GM21825 (cell line): ENCODE results near the gene GAN.

Experiments
- ATAC-seq: cut with Tn5 transposase; IDR thresholded peaks from one replicate; pipeline ENCODE4 v1.9.1; 2021; ENCODE audit warnings: mild to moderate bottlenecking, moderate library complexity; ENCODE audit not compliant: unreplicated experiment

The GAN gene, protein sequence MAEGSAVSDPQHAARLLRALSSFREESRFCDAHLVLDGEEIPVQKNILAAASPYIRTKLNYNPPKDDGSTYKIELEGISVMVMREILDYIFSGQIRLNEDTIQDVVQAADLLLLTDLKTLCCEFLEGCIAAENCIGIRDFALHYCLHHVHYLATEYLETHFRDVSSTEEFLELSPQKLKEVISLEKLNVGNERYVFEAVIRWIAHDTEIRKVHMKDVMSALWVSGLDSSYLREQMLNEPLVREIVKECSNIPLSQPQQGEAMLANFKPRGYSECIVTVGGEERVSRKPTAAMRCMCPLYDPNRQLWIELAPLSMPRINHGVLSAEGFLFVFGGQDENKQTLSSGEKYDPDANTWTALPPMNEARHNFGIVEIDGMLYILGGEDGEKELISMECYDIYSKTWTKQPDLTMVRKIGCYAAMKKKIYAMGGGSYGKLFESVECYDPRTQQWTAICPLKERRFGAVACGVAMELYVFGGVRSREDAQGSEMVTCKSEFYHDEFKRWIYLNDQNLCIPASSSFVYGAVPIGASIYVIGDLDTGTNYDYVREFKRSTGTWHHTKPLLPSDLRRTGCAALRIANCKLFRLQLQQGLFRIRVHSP

DNA sequence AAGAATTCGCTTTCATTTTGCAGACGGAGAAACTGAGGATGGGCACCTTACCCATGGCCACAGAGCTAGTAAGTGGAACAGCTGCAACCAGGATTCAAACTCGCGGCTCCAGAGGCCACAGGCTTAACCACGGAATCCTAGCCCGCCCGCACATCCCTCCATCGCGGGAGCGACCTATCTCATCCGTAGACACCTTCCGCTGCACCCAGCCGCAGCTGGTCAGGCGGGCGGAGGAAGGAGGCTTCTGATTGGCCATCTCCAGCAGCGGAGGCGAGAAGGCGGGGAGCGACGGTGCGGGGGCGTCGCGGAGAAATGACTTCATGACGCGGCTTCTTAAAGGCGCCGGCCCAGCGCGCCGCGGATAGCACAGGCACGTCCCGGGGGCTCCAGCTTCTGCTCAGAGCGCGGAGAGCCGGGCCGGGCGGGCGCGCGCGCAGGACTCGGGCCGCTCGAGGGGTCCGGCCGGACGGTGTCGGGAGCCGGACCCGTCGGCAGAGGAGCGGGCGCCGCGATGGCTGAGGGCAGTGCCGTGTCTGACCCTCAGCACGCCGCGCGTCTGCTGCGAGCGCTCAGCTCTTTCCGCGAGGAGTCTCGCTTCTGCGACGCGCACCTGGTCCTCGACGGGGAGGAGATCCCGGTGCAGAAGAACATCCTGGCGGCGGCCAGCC, at the start of gene GAN:
GAN (plus strand) TSS at position 360 of the 668 bp plus-strand sequence; CDS start at position 512, 152 bp downstream.
- peak; percentile 96 for ATAC-seq

DNA sequence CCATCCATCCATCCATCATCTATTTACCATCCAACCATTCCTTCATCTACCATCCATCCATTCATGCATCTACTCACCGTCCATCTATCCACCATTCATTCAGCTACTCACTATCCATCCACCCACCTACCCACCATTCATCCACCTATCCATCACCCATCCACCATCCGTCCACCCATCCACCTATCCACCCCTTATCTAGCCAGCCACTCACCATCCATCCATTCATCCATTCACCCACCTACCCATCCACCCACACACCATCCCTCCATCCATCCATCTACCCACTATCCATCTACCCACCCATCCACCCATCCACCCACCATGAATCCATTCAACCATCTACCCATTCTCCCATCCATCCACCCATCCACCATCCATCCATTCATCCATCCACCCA, 49.7 kb upstream of the GAN start:
- ATAC-seq: no peak

DNA sequence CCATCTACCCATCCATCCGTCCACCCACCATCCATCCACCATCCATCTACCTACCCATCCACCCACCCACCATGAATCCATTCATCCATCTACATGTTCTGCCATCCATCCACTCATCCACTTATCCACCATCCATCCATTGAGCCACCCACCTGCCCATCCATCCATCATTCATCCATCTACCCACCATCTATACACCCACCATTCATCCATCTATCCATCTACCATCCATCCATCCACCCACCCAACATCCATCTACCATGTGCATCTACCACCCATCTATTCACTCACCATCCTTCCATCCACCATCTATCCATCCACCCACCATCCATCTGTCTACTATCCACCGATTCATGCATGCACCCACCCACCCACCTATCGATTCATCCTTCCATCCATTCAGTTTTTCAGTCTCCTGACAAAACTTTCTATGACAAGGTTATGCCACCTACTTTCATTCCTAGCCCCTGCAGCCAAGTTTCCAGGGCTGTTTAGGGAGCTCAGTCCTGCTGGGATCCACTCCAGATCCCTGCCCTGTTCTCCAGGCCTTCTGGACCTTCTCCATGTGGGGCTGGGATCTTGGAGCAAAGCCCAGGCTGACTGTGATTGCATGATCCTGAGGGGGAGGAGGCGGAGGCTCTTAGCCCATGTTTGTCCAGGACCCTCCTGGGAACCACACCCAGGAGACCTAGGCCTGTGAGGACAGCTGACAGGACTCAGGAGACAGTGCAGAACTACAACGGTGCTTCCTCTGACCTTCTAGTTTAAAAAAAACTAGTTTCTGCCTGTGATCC, 48.9 kb upstream of the GAN start:
- ATAC-seq: no peak

DNA sequence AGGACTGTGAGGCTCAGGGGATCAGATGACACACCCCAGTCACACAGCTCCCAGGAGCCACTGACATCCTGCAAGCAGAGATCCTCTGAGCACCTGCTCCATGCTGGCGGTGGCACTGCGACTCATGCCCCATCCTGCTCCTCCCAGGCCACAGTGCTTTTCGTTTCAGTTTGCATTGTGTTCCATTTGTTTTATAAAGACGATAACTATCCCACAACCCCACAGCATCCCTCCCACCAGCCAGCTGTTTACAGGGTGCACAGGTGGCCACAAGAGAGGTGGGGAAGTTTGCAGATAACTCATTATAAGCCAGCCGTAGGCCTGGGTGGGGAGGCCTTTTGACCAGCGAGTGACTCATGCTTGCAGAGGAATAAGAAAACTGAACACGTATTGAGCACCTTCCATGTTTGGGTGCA, 48.1 kb upstream of the GAN start:
- no peak for ATAC-seq

DNA sequence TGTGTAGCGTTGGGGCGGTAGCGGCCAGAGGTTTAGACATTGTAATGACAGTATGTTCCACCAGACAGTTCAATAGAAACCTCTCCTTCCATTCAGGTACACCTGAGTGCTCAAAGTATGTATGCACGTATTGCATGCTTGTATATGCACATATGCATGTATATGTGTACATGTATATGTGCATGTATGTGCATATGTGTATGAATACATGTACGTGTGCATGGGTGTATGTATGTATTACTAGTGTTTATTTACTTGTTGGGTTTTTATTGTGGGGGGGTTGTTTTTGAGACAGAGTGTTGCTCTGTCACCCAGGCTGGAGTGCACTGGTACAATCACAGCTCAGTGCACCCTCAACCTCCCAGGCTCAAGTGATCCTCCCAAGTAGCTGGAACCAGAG, 46.3 kb upstream of the GAN start:
- no peak for ATAC-seq

DNA sequence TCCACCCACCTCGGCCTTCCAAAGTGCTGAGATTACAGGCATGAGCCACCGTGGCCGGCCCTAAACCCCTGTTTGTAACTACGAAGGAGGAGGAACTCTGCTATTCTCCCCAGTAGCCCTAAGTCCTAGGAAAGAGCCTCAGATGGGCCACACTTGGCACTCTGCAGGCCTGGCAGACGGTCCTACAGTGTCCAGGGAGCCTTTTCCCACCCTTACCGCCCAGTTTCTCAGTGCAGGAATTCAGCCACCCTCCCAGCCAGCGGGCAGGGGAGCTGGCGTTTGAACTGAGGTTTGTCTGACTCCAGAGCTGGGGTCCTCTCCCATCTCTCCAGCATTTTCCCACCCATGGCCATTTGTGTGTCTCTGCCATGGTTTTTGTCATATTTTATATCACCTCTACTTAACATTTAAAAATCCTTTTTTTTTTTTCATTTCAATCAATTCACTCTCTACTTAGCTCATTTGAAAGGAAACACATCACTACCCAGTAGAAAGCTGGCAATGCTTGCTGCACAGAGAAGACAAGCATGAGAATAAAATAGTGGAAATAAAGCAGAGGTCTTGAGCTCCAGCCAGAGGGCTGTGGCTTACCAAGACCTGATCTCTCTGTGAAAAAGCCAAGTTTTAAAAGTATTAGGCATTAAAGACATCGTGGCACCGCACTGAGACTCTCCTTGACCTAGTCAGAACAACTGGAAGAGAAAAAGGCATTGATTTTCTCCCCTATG, 41.4 kb upstream of the GAN start:
- ATAC-seq: no peak

DNA sequence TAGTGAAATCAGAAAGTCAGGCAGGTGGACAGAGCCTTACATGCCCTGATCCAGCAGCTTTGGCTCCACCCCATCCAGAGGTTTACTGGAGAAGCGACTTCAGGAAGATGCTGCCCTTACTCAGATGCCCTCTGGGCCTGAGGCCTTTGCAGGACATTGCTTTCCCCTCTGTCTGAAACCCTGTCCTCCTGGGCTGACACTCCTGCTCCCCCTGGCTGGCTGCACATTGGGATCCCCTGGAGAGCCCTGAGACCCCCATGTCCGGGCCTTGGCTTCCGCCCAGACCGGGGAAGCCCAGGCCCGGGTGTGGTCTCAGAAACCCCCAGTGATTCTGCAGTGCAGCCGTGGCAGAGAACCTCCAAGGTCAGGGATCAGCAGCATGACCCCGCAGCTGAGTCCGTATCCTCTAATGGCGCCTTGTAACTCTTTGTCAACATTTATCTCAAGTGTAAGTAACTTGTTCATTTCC, 39.7 kb upstream of the GAN start:
- no peak for ATAC-seq

DNA sequence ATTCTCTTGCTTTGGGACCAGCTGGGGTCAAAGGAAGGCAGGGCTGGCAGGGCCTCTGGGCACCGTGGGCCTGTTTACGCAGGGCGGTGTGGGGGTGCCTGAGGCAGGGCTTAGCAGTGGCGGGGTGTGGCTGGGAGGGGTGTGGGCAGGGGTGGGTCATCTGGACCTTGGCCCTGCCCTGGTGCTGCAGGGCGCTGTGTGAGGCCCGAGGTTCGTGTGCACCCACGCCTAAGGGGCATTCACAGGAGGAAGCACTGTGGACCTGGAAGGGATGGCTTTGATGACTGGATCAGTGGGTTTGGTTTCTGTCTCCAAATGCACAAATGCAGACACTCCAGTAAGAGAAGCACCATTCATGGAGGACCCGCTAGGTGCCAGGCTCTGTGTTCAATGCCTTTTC, 39.0 kb upstream of the GAN start:
- ATAC-seq: no peak

DNA sequence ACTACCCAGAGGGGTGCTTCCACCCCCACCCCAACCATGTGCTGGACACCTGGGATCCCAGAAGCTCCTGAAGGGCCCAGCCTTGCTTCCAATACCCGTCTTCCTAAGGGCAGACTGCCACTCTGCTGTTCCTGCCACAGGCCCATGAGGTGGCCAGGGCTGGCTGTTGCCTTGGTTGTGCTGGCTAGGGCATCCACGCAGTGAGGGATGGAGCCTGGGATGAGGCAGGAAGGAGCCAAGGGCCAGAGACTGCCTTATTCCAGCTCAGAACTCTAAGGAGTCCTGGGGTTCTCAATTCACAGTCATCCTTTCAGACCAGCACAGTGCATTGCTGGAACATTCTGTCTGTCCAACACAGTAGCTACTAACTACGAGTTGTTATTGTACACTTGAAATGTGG, 38.4 kb upstream of the GAN start:
- ATAC-seq: no peak

DNA sequence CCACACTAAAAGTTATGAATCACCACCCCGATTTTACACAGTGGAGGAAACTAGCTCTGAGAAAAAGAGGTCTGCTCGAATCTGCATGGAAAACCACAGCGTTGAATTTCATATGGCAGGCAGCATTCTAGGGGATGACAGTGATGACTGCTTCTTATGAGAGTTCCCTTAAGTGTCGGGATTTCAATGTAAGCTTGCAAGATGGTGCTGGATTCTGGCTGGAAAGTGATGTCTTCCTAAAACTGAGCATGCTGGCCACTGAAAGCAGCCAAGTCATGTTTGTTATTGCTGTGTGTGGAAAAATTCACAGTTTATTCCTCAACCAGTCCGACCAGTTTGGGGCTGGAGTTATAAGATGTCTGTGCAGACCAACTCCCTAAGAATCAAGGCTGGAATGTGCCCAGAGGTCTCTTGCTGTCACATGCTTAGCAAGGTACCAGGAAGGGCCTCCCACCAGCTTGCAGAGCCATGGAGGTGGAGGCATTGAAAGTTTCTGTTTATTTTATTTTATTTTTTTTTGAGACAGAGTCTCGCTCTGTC, 37.2 kb upstream of the GAN start:
- ATAC-seq: no peak

DNA sequence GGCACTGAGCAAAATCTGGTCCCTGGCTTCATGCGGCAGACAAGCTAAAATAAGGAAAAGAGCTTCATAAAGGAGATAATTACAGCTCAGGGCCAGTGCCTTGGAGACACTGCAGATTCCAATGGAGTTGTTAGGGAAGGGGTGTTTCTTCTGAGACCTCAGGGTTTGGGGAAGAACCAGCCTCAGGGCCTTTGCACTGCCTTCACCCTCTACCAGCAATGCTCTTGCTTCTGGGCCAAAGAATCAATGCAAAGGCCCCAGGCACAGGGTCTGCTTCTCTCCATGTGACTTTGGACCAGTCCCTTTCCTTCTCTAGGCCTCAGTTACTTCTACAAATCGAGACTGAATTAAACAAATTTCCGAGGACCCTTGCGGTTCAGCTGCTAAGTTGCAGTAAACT, 36.2 kb upstream of the GAN start:
- no peak for ATAC-seq

DNA sequence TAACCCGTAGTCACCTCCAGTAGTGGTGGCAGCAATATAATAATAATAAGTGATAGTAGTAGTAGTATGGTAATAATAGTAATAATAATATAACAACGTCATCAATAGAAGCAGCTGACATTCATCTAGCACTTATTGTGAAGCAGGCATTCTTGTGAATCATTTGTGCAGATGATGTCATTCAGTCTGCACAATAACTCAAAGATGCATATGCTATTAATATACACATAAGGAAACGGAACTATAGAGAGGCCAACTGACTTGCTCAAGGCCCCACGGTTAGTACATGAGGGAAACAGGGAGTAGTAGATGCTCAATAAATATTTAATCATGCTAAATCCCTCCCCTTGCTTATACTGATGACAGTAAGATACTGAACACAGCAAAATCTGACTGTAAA, 35.4 kb upstream of the GAN start:
- no peak for ATAC-seq

DNA sequence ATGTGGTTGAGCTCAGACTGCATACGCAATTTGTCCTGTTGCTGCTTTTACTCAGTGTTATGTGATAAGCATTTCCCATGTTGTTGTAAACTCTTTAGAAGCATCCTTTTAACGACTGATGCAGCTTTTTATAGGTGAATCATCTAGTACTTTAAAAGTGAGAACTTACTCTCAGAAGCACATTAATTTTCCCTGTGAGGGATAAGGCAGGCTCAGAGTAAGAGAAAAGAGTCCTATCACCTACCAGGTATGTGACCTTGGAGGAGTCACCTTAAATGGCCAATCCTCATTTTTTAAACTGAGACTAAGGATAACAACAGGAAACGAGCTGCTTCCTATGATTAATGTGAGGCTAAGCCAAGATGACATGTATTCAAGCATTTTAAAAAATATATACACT, 34.4 kb upstream of the GAN start:
- ATAC-seq: no peak

DNA sequence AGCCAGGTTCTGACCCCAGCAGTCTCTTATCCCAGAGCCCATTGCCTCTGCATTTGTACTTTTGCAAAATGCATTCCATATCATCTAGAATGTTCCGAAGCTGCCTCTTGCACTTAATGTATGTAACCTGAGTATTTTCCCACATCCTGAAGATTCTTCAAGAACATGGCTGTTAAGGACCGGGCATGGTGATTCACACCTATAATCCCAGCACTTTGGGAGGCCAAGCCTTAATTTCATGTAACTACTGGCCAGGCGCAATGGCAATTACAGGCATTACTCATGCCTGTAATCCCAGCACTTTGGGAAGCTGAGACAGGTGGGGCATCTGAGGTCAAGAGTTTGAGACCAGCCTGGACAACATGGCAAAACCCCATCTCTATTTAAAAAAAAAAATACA, 31.7 kb upstream of the GAN start:
- ATAC-seq: no peak

DNA sequence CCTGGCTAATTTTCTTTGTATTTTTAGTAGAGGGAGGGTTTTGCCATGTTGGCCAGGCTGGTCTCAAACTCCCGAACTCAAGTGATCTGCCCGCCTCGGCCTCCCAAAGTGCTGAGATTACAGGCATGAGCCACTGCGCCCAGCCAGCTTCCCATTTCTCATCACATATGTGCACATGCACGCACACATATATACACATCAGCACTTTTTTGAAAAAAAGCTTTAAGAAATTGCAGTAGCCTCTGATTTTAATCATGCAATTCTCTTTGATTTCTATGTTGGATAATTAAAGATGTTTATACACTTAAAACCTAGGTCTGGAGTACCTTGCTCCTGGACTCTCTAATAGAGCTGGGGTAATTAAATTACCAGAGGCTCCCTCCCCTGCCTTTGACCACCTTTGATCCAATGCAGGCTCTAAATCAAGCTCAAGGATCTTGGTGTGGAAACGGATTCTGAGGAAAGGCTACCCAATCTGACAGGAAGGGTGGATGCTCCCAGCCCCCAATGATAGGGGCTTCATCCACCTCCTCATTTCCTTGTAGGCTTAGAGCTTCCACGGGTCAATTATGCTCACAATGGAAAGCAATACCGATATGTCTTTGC, 29.7 kb upstream of the GAN start:
- ATAC-seq: no peak

DNA sequence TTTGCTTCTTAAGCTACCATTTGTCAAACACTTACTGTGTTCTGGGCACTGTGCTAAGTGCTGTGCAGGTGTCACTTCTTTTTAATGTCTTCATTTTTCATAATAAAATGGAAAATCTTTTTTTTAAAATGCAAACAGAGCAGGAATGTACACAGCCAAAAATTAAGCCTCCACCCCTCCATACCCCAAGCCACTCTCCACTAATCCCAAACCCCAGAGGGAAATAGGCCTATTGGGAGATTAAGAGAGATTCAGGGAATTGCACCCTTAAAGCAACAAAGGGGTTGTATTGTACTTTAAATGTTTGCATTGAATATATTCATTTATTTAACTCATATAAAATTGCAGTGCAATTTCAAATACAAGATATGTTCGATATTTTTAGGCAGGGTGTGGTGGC, 28.6 kb upstream of the GAN start:
- ATAC-seq: no peak

DNA sequence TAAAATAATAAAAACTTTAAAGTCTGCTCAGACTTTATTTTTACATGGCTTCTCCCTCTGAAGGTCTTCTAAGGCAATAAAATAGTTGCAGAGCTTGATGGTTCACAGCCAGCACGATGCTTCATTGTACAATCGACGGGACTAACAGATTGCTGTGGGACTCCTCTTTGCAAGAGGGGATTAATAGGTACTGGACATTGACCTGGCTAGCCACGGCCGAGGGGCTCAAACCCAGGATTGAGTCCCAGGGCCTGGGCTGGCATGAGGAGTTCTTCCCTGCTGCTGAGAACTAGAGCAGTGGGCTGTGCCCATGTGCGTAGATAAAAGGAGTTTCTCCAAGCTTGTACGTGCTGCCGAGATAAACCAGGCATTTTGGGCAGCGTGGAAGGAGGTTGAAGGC, 23.6 kb upstream of the GAN start:
- ATAC-seq: no peak

DNA sequence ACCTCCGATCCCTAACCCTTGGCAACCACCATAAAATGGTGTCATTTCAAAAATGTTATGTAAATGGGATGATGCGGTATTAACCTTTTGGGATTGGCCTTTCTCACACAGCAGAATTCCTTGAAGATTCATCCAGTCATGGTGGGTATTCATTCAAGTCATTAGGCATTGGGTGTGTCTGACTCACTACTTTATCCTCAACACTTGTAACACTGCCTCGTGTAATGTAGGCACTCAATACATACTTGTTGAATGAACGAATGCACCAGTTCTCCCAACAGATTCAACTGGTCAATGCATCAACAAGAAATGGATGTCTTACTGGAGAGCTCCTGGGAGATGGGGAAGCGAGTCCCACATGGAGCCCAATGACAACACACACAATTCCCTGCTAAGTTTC, 21.8 kb upstream of the GAN start:
- no peak for ATAC-seq

DNA sequence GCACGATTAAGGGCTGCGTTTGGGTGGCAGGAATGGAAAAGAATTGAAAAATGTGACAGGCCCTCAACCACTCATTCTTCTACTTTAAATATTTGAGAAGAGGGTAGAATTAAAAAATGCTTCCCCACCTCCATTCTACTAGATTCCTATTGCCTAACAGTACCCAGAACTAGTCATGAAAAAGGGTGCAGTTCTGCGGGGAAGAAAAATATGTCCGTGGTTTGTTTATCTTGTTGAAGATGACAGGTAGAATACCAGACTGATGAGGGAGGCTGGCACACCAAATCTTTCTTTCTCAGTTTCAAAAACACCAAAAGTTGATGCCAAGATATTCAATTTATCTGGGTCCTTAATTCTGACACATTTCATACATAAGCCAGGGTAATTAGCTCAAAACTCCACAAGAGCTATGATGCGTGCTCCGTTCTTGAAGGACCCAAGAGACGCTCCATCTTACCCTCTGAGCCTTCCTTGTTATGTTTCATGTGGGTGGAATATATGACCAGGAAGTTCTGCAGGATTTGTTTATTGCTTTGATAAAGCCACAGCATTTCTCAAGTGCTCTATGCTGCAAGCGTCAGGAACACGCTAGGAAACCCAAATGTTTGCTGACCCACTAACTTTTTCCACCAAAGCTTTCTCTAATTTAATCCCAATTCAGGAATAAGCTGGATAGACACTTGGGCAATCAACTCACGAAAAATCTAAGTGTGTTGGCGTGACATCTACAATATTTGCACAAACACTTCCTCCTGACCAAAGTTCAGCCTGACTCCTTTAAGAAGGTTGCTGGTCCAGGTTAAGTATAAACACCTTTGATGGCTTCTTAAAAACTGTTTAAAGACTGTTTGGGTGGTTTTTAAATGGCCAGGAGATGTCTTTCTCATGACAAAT, 20.6 kb upstream of the GAN start:
- ATAC-seq: no peak
